Urothelium cell line (cell line): ENCODE data around the gene NOS3.

Experiments used
- DNase-seq: peaks from one replicate; pipeline ENCODE4 v3.0.0; 2011; ENCODE audit warnings: low spot score, mixed read lengths
- FAIRE-seq: peaks from 2 replicates; lab custom pipeline; 2011; peaks lifted over from hg19 to GRCh38; lab: Jason Lieb, UNC

Gene NOS3

GRCh38 chr7:150963707-150964559, 26.9 kb upstream of the NOS3 start:
- FAIRE-seq (no peak), DNase-seq (no peak)

GRCh38 chr7:150964593-150965111, 26.2 kb upstream of the NOS3 start:
- DNase-seq (no peak), FAIRE-seq (no peak)

- no peak for FAIRE-seq
- DNase-seq, result no peak
These were observed 25.5 kb upstream of the NOS3 start for GRCh38 chr7:150965273-150965830.

GRCh38 chr7:150966002-150966401, 24.8 kb upstream of the NOS3 start:
- FAIRE-seq (no peak), DNase-seq (no peak)

GRCh38 chr7:150967349-150967748, 23.5 kb upstream of the NOS3 start:
- DNase-seq, result no peak
- no peak for FAIRE-seq

- DNase-seq, result no peak
- FAIRE-seq, result no peak
These were observed 22.6 kb upstream of the NOS3 start for GRCh38 chr7:150968056-150968733.

GRCh38 chr7:150968734-150969372, 22.0 kb upstream of the NOS3 start:
- no peak for DNase-seq
- FAIRE-seq, result no peak

- no peak for DNase-seq
These were observed 21.3 kb upstream of the NOS3 start for GRCh38 chr7:150969475-150969874.

GRCh38 chr7:150970424-150970823, 20.4 kb upstream of the NOS3 start:
- FAIRE-seq (no peak), DNase-seq (no peak)

More at GRCh38 chr7:150969475-150969874, 21.3 kb upstream of the NOS3 start:
- no peak for FAIRE-seq

- DNase-seq, result no peak
- no peak for FAIRE-seq
These were observed 19.4 kb upstream of the NOS3 start for GRCh38 chr7:150971242-150972022.

GRCh38 chr7:150972023-150972468, 18.8 kb upstream of the NOS3 start:
- FAIRE-seq, result no peak
- no peak for DNase-seq

- DNase-seq, result no peak
- no peak for FAIRE-seq
These were observed 18.1 kb upstream of the NOS3 start for GRCh38 chr7:150972741-150973140.

GRCh38 chr7:150973571-150974451, 17.0 kb upstream of the NOS3 start:
- DNase-seq (no peak), FAIRE-seq (no peak)

- FAIRE-seq, result no peak
- no peak for DNase-seq
These were observed 16.1 kb upstream of the NOS3 start for GRCh38 chr7:150974468-150975391.

- no peak for FAIRE-seq
- no peak for DNase-seq
These were observed 15.1 kb upstream of the NOS3 start for GRCh38 chr7:150975536-150976319.

GRCh38 chr7:150976529-150977381, 14.1 kb upstream of the NOS3 start:
- FAIRE-seq (no peak), DNase-seq (no peak)
